Measurements from ENCODE around the gene EHMT1.
"Not testable (repeated sequence)": the region's sequence is repeated elsewhere in the genome, so short reads cannot be mapped to it uniquely, and the experiment has no call there.

DNA sequence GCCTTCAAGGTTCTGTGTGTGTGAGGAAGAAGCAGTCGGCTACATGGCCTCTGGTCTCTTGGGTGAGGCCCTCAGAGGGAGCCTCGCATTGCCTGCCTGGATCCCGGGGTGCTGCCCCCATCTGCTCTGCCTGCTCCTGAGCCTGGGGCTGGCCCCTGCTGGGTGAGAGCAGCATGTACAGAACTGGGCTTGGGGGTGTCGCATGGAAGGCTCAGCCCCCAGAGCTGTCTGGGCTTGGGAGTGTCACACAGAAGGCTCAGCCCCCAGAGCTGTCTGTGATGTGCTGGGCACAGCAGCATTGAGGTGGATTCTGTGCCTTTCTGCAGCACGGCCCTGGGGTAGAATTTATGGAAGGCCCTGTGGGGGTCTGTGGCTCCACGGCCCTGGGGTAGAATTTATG, 265.2 kb downstream of the EHMT1 start:
- TF ChIP-seq, protein P1, sequence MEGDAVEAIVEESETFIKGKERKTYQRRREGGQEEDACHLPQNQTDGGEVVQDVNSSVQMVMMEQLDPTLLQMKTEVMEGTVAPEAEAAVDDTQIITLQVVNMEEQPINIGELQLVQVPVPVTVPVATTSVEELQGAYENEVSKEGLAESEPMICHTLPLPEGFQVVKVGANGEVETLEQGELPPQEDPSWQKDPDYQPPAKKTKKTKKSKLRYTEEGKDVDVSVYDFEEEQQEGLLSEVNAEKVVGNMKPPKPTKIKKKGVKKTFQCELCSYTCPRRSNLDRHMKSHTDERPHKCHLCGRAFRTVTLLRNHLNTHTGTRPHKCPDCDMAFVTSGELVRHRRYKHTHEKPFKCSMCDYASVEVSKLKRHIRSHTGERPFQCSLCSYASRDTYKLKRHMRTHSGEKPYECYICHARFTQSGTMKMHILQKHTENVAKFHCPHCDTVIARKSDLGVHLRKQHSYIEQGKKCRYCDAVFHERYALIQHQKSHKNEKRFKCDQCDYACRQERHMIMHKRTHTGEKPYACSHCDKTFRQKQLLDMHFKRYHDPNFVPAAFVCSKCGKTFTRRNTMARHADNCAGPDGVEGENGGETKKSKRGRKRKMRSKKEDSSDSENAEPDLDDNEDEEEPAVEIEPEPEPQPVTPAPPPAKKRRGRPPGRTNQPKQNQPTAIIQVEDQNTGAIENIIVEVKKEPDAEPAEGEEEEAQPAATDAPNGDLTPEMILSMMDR (IDR thresholded peaks at IDR 0.05), result not testable (repeated sequence)
- TF ChIP-seq EZH2 (IDR thresholded peaks at IDR 0.05; ENCODE audit: borderline replicate concordance, insufficient read depth, low read depth, low read length, poor library complexity, severe bottlenecking), result not testable (repeated sequence)
